CMK (cell line): ENCODE data around the gene IMMP2L.
"Not testable (repeated sequence)": the region's sequence is repeated elsewhere in the genome, so short reads cannot be mapped to it uniquely, and the experiment has no call there.

Experiments used
- DNase-seq: peaks from one replicate; pipeline ENCODE4 v3.0.0-alpha.2; 2010; ENCODE audit warnings: low read depth

The IMMP2L gene

DNA sequence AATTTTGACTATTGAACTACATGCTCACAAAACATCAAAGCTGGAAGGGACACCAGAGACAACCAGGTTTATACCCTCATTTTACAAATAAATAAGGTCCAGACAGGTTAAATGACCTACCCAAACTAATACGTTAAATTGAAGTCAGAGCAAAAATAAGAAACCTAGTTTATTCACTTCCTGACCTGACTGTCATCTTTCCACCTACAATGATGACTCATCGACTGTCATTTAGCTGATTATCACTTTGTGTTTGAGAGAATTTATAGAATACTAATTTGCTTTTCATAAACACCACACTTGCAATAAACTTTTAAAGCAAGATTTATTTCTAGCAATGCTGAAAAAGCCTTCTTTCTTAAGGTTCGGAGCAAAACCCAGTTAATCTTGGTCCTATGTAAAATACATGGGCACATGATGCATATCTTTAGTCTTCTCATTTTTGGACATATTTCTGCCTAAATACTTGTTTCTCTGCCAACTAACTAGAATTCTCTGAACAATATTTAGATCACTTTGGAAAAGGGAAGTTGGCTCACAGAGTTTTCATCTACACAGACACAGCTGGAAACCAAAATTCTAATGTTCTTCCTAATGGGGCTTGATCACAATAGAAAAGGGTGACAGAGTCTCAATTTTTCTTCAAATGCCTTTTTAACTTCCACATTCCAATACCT, 488.1 kb downstream of the IMMP2L start:
- no peak for DNase-seq

GRCh38 chr7:111072658-111073057, 489.6 kb downstream of the IMMP2L start:
- DNase-seq: not testable (repeated sequence)

DNA sequence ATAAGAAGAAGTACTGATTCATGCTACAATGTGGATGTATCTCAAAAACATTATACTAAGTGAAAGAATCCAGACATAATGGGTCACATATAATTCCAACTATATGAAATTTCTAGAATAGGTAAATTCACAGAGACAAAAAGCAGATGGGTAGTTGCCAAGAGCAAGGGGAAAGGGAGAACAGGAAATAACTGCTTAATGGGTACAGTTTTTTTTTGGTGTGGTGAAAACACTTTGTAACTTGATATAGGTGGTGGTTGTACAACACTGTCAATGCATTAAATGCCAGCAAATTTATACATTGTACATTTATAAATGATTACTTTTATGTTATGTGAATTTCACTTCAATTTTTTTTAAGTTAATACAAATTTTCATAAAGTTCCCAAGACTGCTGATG, 490.7 kb downstream of the IMMP2L start:
- DNase-seq: no peak

DNA sequence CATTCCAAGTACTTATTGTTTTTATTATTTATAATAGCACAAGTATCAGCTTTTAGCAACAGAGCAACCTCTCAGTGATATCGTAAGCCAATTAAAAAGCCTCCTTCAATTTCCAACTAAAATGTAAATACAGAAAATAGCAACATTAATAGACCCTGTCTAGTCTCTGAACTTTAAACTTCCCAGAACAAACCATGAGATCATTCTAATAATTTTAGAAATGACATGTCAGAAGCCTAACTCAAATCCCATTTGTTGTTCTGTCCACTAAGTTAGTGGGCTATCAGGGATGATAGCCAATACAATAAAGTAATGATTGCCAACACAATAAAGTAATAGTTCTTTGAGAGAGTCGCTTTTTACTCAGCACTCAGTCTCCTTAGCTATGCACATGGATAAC, 493.7 kb downstream of the IMMP2L start:
- no peak for DNase-seq

DNA sequence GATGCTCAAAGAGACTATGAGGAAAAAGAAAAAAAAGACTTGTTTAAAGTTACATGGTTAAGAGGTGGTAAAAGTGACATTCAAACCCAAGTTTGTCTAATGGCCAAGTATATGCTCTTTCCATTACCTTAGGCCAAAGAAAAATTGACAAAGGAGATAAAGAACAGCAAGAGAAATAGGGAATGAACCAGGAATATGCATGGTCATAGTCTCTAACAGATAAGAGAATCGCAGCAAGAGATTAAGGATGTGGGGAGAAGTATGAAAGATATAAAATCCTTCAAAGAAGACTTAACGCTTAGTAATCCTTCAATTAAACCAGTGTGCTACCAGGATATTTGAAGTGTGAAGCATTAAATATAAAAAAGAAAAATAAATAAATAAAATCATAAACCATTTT, 494.6 kb downstream of the IMMP2L start:
- DNase-seq: no peak

DNA sequence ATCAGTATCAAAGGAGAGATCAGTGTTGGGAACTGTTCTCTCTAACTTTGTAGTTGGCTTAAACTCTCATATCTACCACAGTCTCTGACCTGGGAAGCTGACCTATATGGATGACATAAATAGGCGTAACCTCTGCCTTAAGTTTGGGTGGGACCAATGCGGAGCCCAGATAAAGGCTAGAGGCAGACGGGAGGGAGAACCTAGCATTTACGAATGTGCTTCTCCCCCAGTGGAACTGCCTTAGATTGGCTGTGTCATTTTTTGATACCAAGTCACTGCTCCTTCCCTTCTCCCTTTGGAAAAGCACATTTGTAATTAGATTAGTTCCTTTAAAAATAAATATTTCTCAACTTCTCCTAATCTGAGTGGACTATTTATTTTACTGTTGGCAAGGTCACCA, 495.0 kb downstream of the IMMP2L start:
- DNase-seq: no peak

- no peak for DNase-seq
Observed at GRCh38 chr7:111063166-111063565, 499.1 kb downstream of the IMMP2L start.

GRCh38 chr7:111059833-111060232, 502.5 kb downstream of the IMMP2L start:
- DNase-seq: no peak

DNA sequence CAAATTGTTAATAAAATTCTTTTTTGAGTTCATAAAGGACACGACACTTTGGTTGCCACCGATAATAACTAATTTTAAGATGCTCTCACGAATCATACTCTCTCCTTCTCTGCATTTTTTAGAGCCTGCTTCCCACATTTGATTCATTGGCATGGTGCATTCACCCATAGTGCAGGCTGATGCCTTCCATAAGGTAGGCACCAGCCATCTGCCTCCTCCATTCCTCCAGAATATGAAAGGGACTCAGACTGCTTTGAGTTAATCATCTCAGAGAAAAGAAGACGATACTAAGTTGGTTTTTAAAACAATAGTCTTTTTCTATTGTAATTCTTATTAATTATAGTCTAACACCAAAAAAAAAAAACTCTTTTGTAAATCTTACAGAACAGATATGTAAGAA, 505.2 kb downstream of the IMMP2L start:
- DNase-seq: no peak

DNA sequence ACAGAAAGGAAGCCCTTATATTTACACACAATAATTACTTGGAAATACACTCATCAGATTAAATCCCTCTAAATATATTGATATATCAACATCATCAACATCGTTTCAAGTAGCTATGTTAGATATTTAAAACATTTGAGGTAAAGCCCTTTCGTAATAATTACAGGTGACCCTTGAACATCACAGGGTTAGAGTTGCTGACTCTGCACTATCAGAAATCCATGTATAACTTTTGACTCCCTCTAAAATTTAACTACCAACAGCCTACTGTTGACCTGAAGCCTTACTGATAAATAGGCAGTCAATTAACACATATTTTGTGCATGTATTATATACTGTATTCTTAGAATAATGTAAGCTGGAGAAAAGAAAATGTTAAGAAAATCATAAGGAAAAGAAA, 505.9 kb downstream of the IMMP2L start:
- DNase-seq: no peak

- DNase-seq: no peak
Observed at GRCh38 chr7:111053035-111053434, 509.3 kb downstream of the IMMP2L start.

- no peak for DNase-seq
Observed at GRCh38 chr7:111051832-111052231, 510.5 kb downstream of the IMMP2L start.

GRCh38 chr7:111050875-111051416, 511.3 kb downstream of the IMMP2L start:
- DNase-seq: no peak

DNA sequence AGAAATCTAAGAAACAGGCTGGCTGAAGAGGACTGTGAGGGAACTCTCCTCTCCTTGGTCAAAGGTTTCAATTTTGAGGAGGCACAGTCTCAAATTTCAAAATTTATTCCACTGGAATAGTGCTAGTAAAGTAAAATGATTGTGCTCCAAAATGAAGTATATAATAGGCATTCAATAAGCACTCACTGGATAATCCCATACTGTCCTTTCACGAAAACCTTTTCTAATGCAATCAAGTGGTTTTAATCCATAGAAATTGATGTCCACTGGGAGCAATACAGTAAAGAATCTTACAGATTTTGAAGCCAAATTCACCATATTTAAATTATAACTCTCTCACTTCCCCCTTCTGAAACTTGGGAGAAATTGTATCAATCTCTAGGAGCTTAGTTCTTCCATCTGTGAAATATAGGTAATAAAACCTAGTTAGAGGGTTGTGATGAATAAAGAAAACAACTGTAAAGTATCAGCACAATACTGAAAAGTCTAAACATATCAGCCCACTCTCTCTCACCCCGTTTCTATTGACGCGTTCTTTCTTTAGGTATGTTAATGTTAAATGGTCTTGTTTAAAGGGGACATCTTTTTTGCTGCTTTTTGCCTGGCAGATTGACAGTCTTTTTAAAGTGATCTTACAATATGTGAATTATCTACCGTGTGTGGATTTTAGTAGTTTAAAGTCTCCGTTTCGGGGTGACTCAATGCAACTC, 512.2 kb downstream of the IMMP2L start:
- no peak for DNase-seq

DNA sequence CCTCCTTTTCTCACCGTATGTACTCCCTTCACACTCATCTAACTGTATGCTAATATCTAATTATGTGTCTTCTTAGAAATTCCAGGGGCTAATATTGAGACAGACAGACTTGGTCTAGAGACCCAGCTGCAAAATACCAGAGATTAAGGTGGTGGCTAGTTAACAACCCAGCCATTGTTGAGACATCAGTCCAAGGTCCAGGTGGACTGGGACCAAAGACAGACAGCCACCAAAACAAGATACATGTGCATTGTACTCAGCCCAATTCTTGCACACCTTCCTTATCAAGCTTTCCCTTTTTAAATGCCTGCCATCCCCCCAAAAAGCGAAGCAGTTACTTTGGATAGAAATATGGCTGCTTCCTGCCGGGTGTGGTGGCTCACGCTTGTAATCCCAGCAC, 514.7 kb downstream of the IMMP2L start:
- no peak for DNase-seq

DNA sequence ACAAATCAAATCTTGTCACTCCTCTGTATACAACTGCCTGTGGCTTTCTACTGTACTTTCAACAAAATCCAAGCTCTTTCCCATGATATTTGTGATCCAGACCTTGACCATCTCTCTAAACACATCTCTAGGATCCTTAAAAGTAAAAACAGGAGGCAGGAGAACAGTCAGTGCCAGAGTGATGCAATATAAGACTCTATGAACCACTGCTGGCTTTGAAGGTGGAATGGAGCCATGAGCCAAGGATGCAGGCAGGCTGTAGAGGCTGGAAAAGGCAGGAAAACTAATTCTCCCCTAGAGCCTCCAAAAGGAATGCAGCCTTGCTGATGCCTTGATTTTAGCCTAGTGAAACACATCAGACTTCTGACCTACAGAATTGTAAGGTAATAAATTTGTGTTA, 516.8 kb downstream of the IMMP2L start:
- no peak for DNase-seq

DNA sequence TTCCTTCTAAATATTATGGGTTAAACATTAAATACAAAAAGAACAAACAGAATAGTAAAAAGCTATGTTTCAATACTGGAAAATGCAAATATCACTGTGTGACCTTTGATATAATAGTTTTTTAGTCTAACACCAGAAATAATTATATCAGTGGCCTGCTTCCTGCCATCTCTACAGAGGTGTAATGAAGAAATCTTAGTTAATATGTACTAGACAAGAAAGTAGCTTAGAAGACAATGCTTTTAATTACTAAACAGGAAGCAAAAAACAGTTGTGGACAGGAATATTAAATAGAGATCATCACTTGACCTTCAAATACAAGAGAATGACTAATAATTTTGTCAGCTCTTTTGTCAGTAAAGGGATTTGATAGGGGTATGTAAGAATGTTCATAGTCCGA, 518.7 kb downstream of the IMMP2L start:
- no peak for DNase-seq

- DNase-seq: no peak
Observed at GRCh38 chr7:111042842-111043241, 519.5 kb downstream of the IMMP2L start.

DNA sequence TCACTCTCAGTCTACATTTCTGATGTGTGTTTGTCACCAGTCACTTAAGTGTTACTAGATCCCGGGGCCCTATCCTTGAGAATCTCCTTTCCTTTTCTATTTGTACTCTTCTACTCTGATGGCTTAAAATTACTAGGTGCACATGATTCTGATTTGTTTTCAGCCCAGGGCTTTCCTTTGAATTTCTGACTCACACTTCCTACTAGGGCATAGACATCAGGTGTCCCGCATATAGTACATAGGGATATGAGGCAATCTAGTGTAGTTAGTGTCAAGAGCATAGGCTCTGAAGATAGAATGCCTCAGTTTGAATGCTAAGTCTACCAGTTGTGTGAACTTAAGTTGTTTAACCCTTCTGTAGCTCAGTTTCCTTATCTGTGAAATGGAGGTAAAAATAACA, 520.7 kb downstream of the IMMP2L start:
- no peak for DNase-seq

DNA sequence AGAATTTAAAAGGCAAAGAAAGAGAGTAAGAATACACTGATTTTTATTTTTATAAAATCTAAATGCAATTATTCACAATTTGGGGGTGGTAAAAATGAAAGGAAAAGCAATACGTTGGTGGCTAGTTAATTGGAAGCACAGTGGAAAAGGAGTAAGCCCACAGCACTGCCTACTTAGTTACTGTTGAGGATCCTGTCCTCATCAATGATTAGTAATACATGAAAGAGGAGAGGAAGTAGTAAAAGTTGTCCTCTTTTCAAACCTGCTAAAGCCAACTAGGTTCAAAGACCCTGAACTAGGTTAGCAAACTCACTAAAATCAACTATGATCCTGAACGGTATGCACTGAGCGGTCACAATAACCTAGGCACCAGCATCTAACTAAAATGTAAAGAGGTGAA, 524.1 kb downstream of the IMMP2L start:
- no peak for DNase-seq

GRCh38 chr7:111031916-111032315, 530.4 kb downstream of the IMMP2L start:
- DNase-seq: no peak

- no peak for DNase-seq
Observed at GRCh38 chr7:111030336-111030735, 532.0 kb downstream of the IMMP2L start.

DNA sequence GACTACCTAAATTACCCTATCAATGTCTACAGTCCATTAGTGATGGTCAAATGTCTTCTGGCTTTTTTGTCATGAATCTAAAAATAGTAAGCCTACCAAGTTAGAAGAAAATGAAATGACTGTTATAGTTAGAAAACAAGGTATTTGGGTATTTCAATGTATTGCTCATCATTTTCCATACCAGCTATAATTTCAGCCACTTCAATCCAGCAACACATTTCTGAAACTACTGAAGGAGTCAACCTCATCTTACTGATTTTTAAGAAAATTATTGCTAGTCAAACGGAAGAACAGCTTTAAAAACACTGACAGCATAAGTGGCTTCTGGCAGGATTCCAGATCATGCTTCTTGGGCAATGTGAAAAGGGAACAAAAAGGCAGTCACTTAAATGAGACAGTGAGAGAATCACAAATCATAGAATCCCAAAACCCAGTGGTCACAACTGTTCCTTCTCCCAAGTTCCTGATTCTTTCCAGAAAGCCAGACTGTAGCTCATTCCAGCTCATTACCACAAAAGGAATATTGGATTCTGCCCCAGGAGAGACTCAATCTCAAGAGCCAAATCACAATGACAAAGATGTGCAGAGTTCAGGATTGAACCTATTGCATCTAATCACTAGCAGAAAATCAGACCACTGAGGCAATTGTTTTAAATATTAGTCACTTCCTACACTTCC, 532.6 kb downstream of the IMMP2L start:
- no peak for DNase-seq
